Measurements from ENCODE around the gene AFF2.

Gene AFF2

DNA sequence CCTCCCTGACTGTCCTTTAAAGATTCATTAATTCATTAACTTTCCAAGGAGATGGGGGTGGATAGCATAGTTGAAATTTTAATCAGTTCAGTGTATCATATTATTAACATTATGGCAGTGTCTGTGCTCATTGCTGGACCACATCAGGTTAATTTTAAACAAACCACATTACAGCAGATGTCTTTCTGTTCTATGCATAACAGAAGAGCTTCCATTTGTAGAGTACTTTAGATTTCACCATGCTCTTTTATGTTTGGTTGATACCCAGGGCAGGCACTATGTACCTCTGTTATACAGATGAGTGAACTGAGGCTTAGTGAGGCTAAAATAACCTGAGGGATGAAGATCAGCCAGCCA, 41.1 kb downstream of the AFF2 start:
- TF ChIP-seq TCF4 (CRISPR knock-in tag; IDR thresholded peaks at IDR 0.05; ENCODE audit: borderline replicate concordance) (no peak), GLIS3 (CRISPR knock-in tag; IDR thresholded peaks at IDR 0.05) (no peak), ISL1 (CRISPR knock-in tag; IDR thresholded peaks at IDR 0.05) (no peak), PPARA (CRISPR knock-in tag; IDR thresholded peaks at IDR 0.05; ENCODE audit: borderline replicate concordance) (no peak), TOX (CRISPR knock-in tag; IDR thresholded peaks at IDR 0.05; ENCODE audit: borderline replicate concordance) (no peak), CSDC2 (CRISPR knock-in tag; IDR thresholded peaks at IDR 0.05) (no peak), ESRRG (CRISPR knock-in tag; IDR thresholded peaks at IDR 0.05) (no peak), ZFP3 (CRISPR knock-in tag; IDR thresholded peaks at IDR 0.05) (no peak), ZNF8 (CRISPR knock-in tag; IDR thresholded peaks at IDR 0.05) (no peak), ZC3H10 (CRISPR knock-in tag; IDR thresholded peaks at IDR 0.05) (no peak), ARNTL (CRISPR knock-in tag; IDR thresholded peaks at IDR 0.05; ENCODE audit: borderline replicate concordance, low read depth) (no peak), ZNF565 (CRISPR knock-in tag; conservative IDR thresholded peaks at IDR 0.05; ENCODE audit: low read depth) (no peak), ZNF70 (CRISPR knock-in tag; IDR thresholded peaks at IDR 0.05) (no peak)
- TF ChIP-seq, protein P1, sequence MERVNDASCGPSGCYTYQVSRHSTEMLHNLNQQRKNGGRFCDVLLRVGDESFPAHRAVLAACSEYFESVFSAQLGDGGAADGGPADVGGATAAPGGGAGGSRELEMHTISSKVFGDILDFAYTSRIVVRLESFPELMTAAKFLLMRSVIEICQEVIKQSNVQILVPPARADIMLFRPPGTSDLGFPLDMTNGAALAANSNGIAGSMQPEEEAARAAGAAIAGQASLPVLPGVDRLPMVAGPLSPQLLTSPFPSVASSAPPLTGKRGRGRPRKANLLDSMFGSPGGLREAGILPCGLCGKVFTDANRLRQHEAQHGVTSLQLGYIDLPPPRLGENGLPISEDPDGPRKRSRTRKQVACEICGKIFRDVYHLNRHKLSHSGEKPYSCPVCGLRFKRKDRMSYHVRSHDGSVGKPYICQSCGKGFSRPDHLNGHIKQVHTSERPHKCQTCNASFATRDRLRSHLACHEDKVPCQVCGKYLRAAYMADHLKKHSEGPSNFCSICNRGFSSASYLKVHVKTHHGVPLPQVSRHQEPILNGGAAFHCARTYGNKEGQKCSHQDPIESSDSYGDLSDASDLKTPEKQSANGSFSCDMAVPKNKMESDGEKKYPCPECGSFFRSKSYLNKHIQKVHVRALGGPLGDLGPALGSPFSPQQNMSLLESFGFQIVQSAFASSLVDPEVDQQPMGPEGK (CRISPR knock-in tag; IDR thresholded peaks at IDR 0.05; ENCODE audit: borderline replicate concordance): no peak
- TF ChIP-seq, protein P2, sequence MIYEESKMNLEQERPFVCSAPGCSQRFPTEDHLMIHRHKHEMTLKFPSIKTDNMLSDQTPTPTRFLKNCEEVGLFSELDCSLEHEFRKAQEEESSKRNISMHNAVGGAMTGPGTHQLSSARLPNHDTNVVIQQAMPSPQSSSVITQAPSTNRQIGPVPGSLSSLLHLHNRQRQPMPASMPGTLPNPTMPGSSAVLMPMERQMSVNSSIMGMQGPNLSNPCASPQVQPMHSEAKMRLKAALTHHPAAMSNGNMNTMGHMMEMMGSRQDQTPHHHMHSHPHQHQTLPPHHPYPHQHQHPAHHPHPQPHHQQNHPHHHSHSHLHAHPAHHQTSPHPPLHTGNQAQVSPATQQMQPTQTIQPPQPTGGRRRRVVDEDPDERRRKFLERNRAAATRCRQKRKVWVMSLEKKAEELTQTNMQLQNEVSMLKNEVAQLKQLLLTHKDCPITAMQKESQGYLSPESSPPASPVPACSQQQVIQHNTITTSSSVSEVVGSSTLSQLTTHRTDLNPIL (CRISPR knock-in tag; IDR thresholded peaks at IDR 0.05; ENCODE audit: low read depth): no peak
- no peak for ATAC-seq

DNA sequence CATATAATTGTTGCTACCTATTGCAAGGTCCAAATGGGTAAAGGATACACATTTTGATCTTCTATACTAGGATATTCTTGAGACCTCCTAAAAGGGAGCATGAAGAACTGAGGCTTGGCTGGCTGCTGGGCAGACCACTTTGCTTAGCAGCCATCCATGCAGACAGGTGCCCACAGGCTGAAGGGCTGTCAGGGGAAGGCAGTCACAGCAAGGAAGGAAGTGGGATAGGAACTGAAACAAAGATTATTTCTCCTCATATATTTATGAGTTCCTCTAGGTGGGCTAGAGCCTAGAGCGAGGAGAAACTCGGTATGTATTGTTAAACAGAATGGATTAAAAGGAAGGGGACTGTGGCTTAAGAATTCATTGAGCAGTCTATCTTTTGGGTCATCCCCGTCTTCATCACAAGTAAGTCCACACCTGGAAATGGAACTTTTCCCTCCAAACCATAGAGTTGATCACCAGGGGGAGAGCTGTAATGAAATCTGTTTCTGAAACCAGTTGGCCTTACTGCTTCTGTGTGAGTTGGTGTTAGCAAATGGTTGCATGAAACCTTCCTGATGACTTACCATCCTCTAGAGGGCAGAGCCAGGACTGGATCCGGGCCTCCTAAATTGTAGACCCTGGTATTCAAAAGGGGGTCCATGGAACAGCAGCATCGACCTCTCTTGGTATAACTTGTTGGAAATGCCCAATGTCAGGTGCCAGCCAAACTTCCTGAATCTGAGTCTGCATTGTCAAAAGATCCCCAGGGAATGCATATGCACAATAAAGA, 42.3 kb downstream of the AFF2 start:
- TF ChIP-seq ZFP30 (CRISPR knock-in tag; IDR thresholded peaks at IDR 0.05): no peak
- TF ChIP-seq RARB (CRISPR knock-in tag; IDR thresholded peaks at IDR 0.05): no peak
- no peak for TF ChIP-seq ZNF70 (CRISPR knock-in tag; IDR thresholded peaks at IDR 0.05)
- TF ChIP-seq SNAI2 (CRISPR knock-in tag; IDR thresholded peaks at IDR 0.05): no peak
- TF ChIP-seq GLIS3 (CRISPR knock-in tag; IDR thresholded peaks at IDR 0.05): no peak
- TF ChIP-seq BACH2 (CRISPR knock-in tag; IDR thresholded peaks at IDR 0.05; ENCODE audit: borderline replicate concordance): no peak
- no peak for TF ChIP-seq ZNF8 (CRISPR knock-in tag; IDR thresholded peaks at IDR 0.05)
- TF ChIP-seq CSDC2 (CRISPR knock-in tag; IDR thresholded peaks at IDR 0.05): no peak
- TF ChIP-seq, protein P3, sequence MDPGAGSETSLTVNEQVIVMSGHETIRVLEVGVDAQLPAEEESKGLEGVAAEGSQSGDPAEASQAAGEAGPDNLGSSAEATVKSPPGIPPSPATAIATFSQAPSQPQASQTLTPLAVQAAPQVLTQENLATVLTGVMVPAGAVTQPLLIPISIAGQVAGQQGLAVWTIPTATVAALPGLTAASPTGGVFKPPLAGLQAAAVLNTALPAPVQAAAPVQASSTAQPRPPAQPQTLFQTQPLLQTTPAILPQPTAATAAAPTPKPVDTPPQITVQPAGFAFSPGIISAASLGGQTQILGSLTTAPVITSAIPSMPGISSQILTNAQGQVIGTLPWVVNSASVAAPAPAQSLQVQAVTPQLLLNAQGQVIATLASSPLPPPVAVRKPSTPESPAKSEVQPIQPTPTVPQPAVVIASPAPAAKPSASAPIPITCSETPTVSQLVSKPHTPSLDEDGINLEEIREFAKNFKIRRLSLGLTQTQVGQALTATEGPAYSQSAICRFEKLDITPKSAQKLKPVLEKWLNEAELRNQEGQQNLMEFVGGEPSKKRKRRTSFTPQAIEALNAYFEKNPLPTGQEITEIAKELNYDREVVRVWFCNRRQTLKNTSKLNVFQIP (CRISPR knock-in tag; IDR thresholded peaks at IDR 0.05; ENCODE audit: borderline replicate concordance, low read depth): no peak
- TF ChIP-seq, protein P1 (CRISPR knock-in tag; IDR thresholded peaks at IDR 0.05; ENCODE audit: borderline replicate concordance): no peak
- no peak for TF ChIP-seq ARNTL (CRISPR knock-in tag; IDR thresholded peaks at IDR 0.05; ENCODE audit: borderline replicate concordance, low read depth)
- TF ChIP-seq, protein P4, sequence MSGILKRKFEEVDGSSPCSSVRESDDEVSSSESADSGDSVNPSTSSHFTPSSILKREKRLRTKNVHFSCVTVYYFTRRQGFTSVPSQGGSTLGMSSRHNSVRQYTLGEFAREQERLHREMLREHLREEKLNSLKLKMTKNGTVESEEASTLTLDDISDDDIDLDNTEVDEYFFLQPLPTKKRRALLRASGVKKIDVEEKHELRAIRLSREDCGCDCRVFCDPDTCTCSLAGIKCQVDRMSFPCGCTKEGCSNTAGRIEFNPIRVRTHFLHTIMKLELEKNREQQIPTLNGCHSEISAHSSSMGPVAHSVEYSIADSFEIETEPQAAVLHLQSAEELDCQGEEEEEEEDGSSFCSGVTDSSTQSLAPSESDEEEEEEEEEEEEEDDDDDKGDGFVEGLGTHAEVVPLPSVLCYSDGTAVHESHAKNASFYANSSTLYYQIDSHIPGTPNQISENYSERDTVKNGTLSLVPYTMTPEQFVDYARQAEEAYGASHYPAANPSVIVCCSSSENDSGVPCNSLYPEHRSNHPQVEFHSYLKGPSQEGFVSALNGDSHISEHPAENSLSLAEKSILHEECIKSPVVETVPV (CRISPR knock-in tag; IDR thresholded peaks at IDR 0.05): no peak
- TF ChIP-seq, protein P2 (CRISPR knock-in tag; IDR thresholded peaks at IDR 0.05; ENCODE audit: low read depth): no peak
- no peak for ATAC-seq
